ENCODE data around the gene RETREG1. TPM values are rescaled to one million over a fixed set of nuclear protein-coding genes. Genes with fewer than 3 reads are reported as not detected.
A peak's percentile ranks its signal among the peaks of the same experiment; 100 is the strongest.

Gene RETREG1
- total and polyA plus RNA-seq, 2 of the 13 experiments (the other 11 are each of a cell fraction or from before 2014, with no cell fraction given), result 0.07 TPM; not detected in 1

DNA sequence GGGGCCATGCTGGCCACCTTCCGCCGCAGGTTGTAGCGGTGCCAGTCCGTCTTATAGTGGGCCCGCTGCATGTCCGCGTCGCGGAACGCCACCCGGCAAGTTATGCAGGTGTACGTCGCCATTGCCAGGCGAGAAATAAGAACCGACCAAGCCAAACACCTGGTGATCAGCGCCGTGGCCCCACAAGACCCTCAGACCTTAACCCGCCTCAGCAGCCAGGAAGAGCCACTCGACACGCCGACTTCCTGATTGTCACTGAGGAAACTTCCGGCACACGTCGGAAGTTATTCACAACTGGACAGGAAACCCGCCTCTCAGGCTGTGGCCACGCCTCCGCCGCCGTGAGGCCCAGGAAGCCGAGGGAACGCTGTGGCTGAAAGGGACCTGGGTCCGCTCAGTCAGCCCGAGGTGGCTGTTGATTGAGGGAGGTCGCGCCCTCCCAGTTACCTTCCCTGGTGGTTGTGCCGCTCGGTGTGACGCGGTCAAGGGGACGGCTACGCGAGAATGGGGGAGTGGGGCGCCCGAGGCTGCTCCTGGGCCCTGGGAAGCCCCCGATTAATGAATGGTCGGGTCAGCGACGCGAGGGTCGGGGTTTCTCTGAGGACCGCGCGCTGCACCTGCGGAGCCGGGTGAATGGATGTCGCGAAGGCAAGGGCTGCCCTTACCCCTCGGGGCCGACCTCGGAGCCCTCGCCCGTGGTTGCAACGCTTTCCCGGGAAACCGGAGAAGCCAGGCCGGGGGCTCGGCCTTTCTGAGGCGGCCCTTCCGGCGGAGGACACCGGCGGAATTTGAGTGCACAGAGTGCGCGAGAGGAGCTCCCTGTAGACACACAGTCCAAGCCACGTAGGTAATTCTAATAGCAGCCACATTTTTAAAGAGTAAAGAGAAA, 151.0 kb downstream of the RETREG1 start, which contains the start of gene ZNF622 (continued):
- peak; percentile 91 for TF ChIP-seq KMT2A (CRISPR knock-in tag; IDR thresholded peaks at IDR 0.05)
- TF ChIP-seq ZNF501 (CRISPR knock-in tag; IDR thresholded peaks at IDR 0.05), result peak; percentile 73; the same call in 1 of the 2 replicates
- peak; percentile 84 for TF ChIP-seq MEIS1 (CRISPR knock-in tag; IDR thresholded peaks at IDR 0.05; ENCODE audit: borderline replicate concordance)
- no peak for TF ChIP-seq ZNF597 (CRISPR knock-in tag; IDR thresholded peaks at IDR 0.05)
- TF ChIP-seq, protein P1, sequence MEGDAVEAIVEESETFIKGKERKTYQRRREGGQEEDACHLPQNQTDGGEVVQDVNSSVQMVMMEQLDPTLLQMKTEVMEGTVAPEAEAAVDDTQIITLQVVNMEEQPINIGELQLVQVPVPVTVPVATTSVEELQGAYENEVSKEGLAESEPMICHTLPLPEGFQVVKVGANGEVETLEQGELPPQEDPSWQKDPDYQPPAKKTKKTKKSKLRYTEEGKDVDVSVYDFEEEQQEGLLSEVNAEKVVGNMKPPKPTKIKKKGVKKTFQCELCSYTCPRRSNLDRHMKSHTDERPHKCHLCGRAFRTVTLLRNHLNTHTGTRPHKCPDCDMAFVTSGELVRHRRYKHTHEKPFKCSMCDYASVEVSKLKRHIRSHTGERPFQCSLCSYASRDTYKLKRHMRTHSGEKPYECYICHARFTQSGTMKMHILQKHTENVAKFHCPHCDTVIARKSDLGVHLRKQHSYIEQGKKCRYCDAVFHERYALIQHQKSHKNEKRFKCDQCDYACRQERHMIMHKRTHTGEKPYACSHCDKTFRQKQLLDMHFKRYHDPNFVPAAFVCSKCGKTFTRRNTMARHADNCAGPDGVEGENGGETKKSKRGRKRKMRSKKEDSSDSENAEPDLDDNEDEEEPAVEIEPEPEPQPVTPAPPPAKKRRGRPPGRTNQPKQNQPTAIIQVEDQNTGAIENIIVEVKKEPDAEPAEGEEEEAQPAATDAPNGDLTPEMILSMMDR (CRISPR knock-in tag; IDR thresholded peaks at IDR 0.05), result no peak
- TF ChIP-seq FOXO4 (CRISPR knock-in tag; conservative IDR thresholded peaks at IDR 0.05), result no peak
- TF ChIP-seq ATF2 (CRISPR knock-in tag; IDR thresholded peaks at IDR 0.05), result peak; percentile 57; the same call in 1 of the 2 replicates
- TF ChIP-seq ZNF580 (CRISPR knock-in tag; IDR thresholded peaks at IDR 0.05; ENCODE audit: borderline replicate concordance, low read depth), result no peak
- TF ChIP-seq PHF5A (CRISPR knock-in tag; IDR thresholded peaks at IDR 0.05; ENCODE audit: low read depth, unreplicated experiment), result peak; percentile 84
- TF ChIP-seq ZNF781 (CRISPR knock-in tag; IDR thresholded peaks at IDR 0.05; ENCODE audit: borderline replicate concordance, not compliant biosample characterization), result peak; percentile 74
- TF ChIP-seq ZNF543 (CRISPR knock-in tag; IDR thresholded peaks at IDR 0.05), result peak; percentile 83; the same call in 1 of the 2 replicates
- TF ChIP-seq IRX3 (CRISPR knock-in tag; IDR thresholded peaks at IDR 0.05; ENCODE audit: borderline replicate concordance, low read depth), result no peak
- TF ChIP-seq, protein P2, sequence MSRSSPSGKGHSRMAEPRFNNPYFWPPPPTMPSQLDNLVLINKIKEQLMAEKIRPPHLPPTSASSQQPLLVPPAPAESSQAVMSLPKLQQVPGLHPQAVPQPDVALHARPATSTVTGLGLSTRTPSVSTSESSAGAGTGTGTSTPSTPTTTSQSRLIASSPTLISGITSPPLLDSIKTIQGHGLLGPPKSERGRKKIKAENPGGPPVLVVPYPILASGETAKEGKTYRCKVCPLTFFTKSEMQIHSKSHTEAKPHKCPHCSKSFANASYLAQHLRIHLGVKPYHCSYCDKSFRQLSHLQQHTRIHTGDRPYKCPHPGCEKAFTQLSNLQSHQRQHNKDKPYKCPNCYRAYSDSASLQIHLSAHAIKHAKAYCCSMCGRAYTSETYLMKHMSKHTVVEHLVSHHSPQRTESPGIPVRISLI (CRISPR knock-in tag; IDR thresholded peaks at IDR 0.05; ENCODE audit: borderline replicate concordance), result no peak
- no peak for TF ChIP-seq ZNF629 (CRISPR knock-in tag; conservative IDR thresholded peaks at IDR 0.05)
- TF ChIP-seq MEF2D (CRISPR knock-in tag; IDR thresholded peaks at IDR 0.05), result peak; percentile 84
- no peak for TF ChIP-seq LCORL (IDR thresholded peaks at IDR 0.05)
- TF ChIP-seq LCORL (CRISPR knock-in tag; IDR thresholded peaks at IDR 0.05), result no peak
- TF ChIP-seq ZC3H4 (CRISPR knock-in tag; IDR thresholded peaks at IDR 0.05; ENCODE audit: borderline replicate concordance), result no peak
- TF ChIP-seq HIVEP1 (CRISPR knock-in tag; IDR thresholded peaks at IDR 0.05), result peak; percentile 48; the same call in 1 of the 2 replicates
- TF ChIP-seq NBN (conservative IDR thresholded peaks at IDR 0.05), result no peak

Data from HepG2 (cell line).